ENCODE measurements around the gene JDP2.

Gene JDP2

DNA sequence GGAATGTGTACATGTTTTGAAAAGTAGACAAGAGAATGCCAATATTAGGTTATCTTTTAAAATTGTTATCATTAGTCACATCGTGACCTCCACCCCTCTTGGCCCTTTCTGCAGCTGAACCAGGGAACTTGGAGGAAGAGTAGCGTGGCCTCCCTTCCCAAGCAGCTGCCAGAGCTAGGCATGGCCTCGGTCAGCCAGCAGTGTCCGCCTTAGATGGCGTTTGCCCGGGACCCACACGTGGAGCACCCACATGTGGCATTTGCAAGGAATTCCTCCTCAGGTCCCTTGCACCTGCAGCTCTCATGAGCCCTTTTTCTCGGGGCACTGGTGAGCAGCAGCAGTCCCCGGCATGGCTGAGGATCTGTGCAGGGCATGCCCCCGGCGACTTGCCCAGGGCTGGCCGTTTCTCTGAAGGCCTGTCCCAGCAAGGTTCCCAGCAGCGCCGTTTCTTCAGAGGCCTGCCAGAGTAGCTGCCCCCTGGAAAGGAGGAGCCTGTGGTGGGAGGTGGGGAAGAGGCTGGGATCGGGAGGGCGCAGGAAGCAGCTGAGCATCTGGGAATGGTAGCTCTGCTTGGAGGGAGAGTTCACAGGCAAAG, 10.8 kb downstream of the JDP2 start:
- DNase-seq, result no peak

GRCh38 chr14:75439989-75440388, 12.2 kb downstream of the JDP2 start:
- DNase-seq, result no peak

- no peak for DNase-seq
Observed at GRCh38 chr14:75440733-75441477, 13.1 kb downstream of the JDP2 start.

DNA sequence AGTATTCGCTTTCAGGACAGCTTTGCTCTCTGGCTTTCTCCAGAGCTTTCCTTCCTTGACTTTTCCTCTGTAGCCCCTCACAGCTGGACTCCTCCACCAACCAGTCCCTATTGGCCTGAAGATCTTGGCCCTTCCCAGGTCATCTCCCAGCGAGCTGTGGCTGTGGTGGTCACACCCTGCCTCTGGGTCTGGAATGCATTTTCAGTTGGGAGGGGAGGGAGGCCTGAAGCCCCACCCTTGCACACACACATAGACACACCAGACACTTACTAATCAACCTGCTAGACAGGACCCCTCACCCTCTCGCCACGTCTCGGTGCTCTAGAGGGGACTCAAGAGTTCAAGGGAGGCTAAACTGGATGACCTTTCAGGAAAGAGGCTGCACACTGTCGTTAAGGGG, 13.9 kb downstream of the JDP2 start:
- DNase-seq, result no peak

- no peak for DNase-seq
Observed at GRCh38 chr14:75442166-75442565, 14.3 kb downstream of the JDP2 start.

- DNase-seq, result no peak
Observed at GRCh38 chr14:75442642-75443041, 14.8 kb downstream of the JDP2 start.

DNA sequence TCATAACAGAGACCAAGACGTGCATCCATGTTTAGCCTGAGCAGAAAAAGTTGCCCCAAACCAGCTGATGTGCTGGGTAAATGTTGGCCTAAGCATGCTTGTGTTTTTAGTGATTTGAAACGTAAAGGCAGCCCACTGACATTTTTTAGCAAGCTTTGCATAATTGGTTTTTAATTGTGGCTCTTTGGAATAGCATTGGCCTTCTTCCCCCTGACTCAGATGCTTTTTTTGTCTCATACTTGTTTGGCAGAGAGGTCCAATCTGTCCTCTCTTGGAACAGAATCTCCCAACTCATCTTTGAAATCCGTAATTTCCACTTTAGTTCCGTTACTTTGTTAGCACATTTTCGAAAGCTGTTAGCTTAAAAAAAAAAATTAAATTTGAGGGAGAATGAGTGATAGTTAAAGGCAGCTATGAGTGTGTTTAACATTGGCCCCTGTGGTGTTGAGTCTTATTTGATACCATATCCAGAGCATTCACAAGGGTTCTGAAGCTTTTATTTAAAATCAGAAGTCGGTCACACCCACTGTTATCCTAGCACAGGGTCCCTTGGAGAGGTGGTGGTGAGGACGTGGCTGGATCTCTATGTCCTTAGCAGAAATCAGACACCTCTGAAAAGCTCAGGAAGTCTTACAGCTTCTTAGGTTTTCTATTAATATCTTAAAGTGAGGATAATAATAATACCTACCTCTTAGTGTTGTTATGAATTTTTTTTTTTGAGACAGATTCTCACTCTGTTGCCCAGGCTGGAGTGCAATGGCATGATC, 15.6 kb downstream of the JDP2 start:
- no peak for DNase-seq

DNA sequence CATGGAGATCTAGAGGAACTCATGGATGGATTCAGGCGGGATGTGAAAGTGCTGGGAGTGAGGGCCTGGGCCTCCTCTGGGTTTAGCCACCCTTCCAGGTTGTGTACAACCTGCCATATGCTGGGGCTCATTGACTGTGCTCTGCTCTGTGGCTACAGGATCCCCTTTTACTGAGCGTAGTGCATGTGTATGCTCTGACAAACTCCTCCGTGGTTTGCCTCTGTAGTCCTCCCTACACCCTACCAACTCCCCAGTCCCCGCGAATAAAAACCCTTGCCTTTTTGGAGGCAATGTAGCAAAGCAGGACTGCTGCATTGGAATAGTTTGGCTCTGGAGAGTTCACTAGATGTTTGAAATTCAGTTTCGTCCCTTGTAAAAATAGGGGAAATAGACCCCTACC, 17.4 kb downstream of the JDP2 start:
- DNase-seq, result no peak

DNA sequence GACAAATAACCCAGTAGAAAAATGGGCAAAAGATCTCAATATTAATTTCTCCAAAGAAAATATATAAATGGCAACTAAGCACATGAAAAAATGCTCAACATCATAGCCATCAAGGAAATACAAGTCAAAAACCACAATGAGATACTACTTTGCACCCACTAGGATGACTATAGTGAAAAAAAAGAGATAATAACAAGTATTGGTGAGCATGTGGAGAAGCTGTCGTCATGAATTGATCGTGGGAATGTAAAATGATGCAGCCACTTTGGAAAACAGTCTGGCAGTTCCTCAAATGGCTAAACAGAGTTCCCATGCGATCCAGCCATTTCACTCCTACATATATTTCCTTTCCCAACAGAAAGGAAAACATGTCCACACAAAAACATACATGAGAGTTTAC, 18.1 kb downstream of the JDP2 start:
- DNase-seq, result no peak

DNA sequence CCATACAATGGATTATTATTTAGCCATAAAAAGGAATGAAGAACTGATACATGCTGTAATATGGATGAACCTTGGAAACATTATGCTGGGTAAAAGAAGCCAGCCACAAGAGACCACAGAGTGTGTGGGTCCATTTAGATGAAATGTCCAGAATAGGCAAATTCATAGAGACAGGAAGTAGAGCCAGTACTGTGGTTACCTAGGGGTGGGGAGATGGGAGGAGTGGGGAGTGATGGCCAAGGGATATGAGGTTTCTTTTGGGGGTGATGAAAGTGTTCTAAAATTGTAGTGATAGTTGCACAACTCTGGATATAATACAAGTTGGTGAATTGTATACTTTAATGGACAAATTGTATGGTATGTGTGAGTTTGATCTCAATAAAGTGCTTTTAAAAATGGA, 18.6 kb downstream of the JDP2 start:
- DNase-seq, result no peak

DNA sequence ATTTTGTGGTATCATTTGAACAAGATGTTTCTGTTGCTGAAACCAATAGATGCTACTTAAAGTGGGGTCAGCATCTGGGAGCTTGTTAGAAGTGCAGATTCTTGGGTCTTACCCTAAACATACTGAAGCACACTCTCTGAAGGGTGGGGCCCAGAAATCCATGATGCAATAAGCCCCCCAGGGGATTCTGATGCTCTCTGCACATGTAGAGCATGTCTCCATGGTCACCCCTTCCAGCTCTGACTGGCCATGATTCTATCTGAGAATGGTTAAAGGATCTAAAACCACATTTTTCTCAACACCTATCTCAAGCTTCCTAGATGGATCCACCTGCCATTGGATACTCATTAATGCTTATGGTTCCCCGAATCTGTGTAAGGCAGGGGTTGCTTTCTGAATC, 20.4 kb downstream of the JDP2 start:
- DNase-seq, result no peak

DNA sequence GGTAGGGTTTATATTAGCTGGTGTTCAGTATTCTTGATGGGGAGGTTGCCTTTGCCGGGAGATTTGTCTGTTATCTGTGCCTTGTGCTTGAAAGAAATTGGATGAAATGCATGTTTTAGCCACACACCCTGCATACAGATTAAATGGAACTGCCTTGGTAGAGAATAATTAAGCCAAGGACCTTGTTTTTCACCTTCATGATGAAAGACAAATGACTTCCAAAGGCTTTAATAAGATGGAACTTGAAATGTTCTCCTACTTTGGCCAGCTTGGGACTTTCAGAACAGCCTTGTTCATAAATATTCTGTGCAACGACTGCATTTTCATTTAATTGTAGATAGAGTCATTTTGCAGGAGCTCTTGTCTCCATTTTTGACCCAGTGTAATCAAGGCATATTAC, 21.2 kb downstream of the JDP2 start:
- no peak for DNase-seq

GRCh38 chr14:75449696-75450095, 21.9 kb downstream of the JDP2 start:
- DNase-seq, result no peak

DNA sequence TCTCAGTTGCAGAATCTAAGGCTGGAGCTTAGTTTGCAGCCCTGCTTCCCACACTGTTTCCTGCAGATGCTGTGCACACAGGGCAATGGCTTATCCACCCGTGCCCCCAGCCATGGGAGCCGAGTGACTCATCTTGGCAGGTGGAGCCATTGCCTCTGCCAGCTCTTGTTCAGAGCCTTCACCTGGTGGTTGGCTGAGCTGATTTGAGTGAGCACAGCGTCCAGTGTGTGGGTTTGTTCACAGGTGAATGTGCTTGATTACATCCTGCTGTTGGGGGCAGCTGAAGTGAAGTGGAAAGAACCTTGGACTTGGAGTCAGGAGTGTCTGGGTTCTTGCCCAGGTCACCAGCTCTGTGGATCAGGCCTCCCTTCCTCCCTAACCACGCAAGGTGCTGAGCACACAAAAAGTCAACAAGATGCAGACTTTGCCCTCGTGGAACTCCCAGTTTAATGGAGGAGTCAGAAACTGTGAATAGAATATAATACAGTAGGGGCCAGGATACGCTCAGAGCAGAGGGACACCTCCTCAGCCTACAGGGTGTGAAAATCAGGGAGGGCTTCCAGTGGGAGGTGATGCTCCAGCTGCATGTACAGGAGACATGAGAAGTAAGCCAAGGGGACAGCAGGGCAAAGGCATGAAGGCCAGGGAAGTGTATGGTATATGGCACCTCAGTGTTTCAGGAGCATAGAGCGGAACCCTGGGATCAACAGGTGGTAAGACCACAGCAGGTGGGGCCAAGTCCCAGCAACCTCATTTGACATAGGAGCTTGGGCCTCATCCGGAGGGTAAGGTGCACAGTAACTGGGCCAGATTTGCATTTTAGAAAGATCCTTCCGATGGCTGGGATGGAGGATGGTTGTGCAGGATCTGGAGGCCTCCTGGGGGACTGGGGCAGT, 22.8 kb downstream of the JDP2 start:
- no peak for DNase-seq

DNA sequence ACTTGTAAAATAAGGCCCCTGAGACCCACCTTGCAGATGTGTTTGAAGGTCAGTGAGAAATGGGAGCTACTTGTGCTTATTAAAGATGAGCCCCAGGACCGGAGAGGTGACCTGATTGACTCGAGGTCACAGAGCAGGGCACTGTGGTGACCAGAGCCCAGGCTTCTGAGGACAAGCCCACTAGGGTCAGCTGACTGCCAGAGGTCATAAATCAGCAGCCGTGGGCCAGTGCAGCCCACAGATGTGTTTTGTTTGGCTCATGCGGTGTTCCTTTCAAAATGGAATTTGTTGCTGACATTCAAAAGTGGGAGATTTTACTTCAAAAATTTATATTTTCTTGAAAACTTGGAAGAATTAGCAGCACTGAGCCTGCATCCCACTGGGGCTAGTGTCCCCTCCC, 24.5 kb downstream of the JDP2 start:
- no peak for DNase-seq

- DNase-seq, result no peak
Observed at GRCh38 chr14:75452900-75453816, 25.3 kb downstream of the JDP2 start.

GRCh38 chr14:75453817-75454434, 26.1 kb downstream of the JDP2 start:
- DNase-seq, result no peak

GRCh38 chr14:75454963-75455546, 27.2 kb downstream of the JDP2 start:
- DNase-seq, result no peak

DNA sequence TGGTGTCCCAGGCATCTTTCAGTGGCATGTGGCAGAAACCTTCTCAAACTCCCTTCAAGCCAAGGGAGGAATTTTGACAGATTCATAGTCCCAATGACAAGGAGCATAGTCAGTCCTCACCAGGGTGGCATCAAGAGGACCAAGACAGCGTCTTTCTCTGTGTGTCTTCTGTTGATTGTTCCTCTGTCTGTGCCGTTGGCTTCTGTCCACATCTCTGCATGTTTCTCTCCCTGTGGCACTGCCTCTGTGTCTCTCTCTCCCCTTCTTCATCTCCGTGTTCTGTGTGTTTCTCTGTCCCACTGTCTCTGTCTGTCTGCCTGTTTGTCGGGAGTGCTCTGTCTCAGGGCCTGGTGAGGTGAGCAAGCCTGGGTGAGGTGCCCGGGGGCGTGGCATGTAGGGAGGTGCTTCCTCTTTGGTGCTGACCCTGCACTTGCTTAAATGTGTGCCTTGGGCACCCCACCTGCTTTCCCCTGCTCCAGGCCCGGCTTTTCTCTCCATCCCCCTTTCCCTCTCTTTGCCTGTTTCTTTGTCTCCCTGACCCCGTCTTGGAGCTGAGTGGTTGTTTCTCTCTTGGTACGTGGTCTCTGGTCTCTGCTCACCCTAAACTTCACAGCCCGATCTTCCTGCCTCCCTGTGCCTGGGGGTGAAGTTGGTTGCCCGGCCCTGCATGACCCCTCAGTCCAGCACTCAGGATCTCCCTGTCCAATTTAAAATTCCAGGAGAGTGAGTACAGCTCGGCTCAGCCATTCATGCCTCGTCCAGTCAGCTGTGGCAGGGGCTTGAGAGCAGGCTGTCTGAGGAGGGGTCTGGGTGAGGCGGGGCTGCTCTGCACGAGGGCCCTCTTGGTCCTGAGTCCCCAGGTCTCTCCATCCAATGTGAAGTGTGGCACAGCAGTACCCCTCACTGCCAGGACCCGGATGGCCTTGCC, 28.5 kb downstream of the JDP2 start:
- DNase-seq, result no peak

DNA sequence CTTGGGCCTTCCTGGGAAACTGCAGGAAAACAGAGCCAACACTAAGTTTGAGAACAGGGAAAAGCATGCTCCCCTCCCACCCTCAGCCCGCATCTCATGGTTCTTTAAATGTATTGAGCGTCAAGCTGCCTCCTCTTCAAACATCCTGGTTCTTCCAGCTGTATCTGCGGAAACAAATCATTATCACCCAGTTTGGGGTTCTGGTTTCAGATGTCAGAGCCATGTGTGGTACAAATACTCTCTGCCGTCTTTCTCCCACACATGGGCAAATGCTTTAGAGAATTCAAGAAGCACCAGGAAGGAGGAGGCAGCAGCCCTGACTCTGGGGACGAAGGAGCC, 29.1 kb downstream of the JDP2 start:
- DNase-seq, result no peak
